Neuronal stem cell (in vitro differentiated cells): ENCODE results near the gene NACA2.
A peak's percentile ranks its signal among the peaks of the same experiment; 100 is the strongest.
"Not testable (repeated sequence)": the region's sequence is repeated elsewhere in the genome, so short reads cannot be mapped to it uniquely, and the experiment has no call there.

ENCODE experiments used
- DNase-seq: peaks from one replicate; pipeline ENCODE4 v3.0.0-alpha.2; 2013; ENCODE audit warnings: low spot score
- H2AFZ ChIP-seq: one replicate; pipeline ENCODE4 v1.6.1; 2013; ENCODE audit warnings: mild to moderate bottlenecking, low read length, inconsistent platforms
- H2AK5ac ChIP-seq: 2 replicates; pipeline ENCODE4 v1.6.1; 2013; ENCODE audit warnings: low read depth, mild to moderate bottlenecking, inconsistent platforms, low read length, moderate library complexity, mixed read lengths
- H2BK120ac ChIP-seq: 2 replicates; pipeline ENCODE4 v1.6.1; 2013; ENCODE audit warnings: low read depth, mild to moderate bottlenecking, inconsistent platforms, low read length, moderate library complexity, mixed read lengths
- H2BK12ac ChIP-seq: one replicate; pipeline ENCODE4 v1.6.1; 2013; ENCODE audit warnings: low read length, inconsistent platforms
- H2BK15ac ChIP-seq: 2 replicates; pipeline ENCODE4 v1.6.1; 2013; ENCODE audit warnings: mild to moderate bottlenecking, low read length, inconsistent platforms, mixed read lengths
- H2BK5ac ChIP-seq: one replicate; pipeline ENCODE4 v1.6.1; 2013; ENCODE audit warnings: inconsistent platforms, mild to moderate bottlenecking, low read length, moderate library complexity
- H3K14ac ChIP-seq: one replicate; pipeline ENCODE4 v1.6.1; 2013; ENCODE audit warnings: low read length, inconsistent platforms
- H3K18ac ChIP-seq: 2 replicates; pipeline ENCODE4 v1.6.1; 2013; ENCODE audit warnings: low read length, inconsistent platforms
- H3K23ac ChIP-seq: 2 replicates; pipeline ENCODE4 v1.6.1; 2013; ENCODE audit warnings: low read depth, mild to moderate bottlenecking, mixed read lengths, low read length, inconsistent platforms; ENCODE audit not compliant: poor library complexity
- H3K27ac ChIP-seq: replicated peaks from 3 replicates; pipeline ENCODE4 v1.5.1; 2013; ENCODE audit warnings: low read length, inconsistent platforms
- H3K27me3 ChIP-seq, 3 experiments: 2 replicates each; pipeline ENCODE4 v1.6.1; 2013; ENCODE audit warnings: low read length in 3 of 3, mild to moderate bottlenecking in 2 of 3, inconsistent platforms in 1 of 3, low read depth in 1 of 3, mixed read lengths in 1 of 3, moderate library complexity in 1 of 3; ENCODE audit not compliant: control insufficient read depth in 3 of 3, insufficient read depth in 3 of 3
- H3K36me3 ChIP-seq, 2 donors: replicated peaks in 1 of 2; 2 replicates each; pipeline ENCODE4 v1.6.1; 2013; ENCODE audit warnings: low read length in 2 of 2; ENCODE audit not compliant: control insufficient read depth in 2 of 2, insufficient read depth in 2 of 2
- H3K4ac ChIP-seq: 2 replicates; pipeline ENCODE4 v1.6.1; 2013; ENCODE audit warnings: inconsistent platforms, mild to moderate bottlenecking, low read length, moderate library complexity
- H3K4me1 ChIP-seq, 2 donors: 1 replicate in 1 of 2; 2 replicates in 1 of 2; pipeline ENCODE4 v1.6.1; 2013; ENCODE audit warnings: low read length in 2 of 2, low read depth in 1 of 2; ENCODE audit not compliant: control insufficient read depth in 2 of 2, insufficient read depth in 1 of 2
- H3K4me2 ChIP-seq: one replicate; pipeline ENCODE4 v1.6.1; 2013; ENCODE audit warnings: mild to moderate bottlenecking, low read length, inconsistent platforms; ENCODE audit not compliant: insufficient read depth, poor library complexity, severe bottlenecking
- H3K4me3 ChIP-seq, 2 donors: 2 replicates each; pipeline ENCODE4 v1.5.1; 2013; ENCODE audit warnings: low read length in 2 of 2, mild to moderate bottlenecking in 2 of 2, inconsistent platforms in 1 of 2, moderate library complexity in 1 of 2
- H3K79me1 ChIP-seq: one replicate; pipeline ENCODE4 v1.6.1; 2013; ENCODE audit warnings: low read depth, mild to moderate bottlenecking, inconsistent platforms, low read length, moderate library complexity
- H3K9ac ChIP-seq: one replicate; pipeline ENCODE4 v1.6.1; 2013; ENCODE audit warnings: mild to moderate bottlenecking, low read depth, low read length, inconsistent platforms; ENCODE audit not compliant: poor library complexity
- H3K9me3 ChIP-seq, 2 donors: replicated peaks in 1 of 2; 2 replicates each; pipeline versions ENCODE3 to v1.6.1; 2013; ENCODE audit warnings: low read length in 2 of 2, mild to moderate bottlenecking in 2 of 2, inconsistent platforms in 1 of 2, low read depth in 1 of 2, mixed read lengths in 1 of 2, moderate library complexity in 1 of 2; ENCODE audit not compliant: control insufficient read depth in 2 of 2, insufficient read depth in 1 of 2
- H4K8ac ChIP-seq: one replicate; pipeline ENCODE4 v1.6.1; 2013; ENCODE audit warnings: low read depth, mild to moderate bottlenecking, inconsistent platforms, low read length, moderate library complexity
- H4K91ac ChIP-seq: one replicate; pipeline ENCODE4 v1.6.1; 2013; ENCODE audit warnings: low read length, low read depth, mild to moderate bottlenecking, inconsistent platforms; ENCODE audit not compliant: poor library complexity
- WGBS, 2 donors: extraction: QIAGEN DNeasy Blood & Tissue Kit; methylation state at CpG; one replicate each; pipeline ENCODE4 v1.1.7; 2013; ENCODE audit warnings: missing lambda C conversion rate in 2 of 2, mixed read lengths in 1 of 2; ENCODE audit not compliant: insufficient read length in 2 of 2, insufficient replicate concordance in 1 of 2; ENCODE audit errors: extremely low coverage in 2 of 2; 5-methylcytosine and 5-hydroxymethylcytosine counted together

Gene NACA2

DNA sequence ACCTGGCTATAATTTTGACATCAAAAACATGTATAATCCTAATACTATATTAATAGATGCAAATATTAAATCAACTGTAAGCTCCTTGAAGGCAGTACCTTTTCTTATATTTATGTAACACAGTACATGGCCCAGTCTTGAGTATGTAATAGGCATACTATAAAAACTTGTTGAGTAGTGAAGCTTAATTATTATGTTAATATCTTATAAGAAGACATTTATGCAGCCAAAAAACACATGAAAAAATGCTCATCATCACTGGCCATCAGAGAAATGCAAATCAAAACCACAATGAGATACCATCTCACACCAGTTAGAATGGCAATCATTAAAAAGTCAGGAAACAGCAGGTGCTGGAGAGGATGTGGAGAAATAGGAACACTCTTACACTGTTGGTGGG lies 25.2 kb downstream of the NACA2 start:
- H3K18ac ChIP-seq, H3K79me1 ChIP-seq, H2BK120ac ChIP-seq, H3K4me3 ChIP-seq, H3K4me2 ChIP-seq, H4K8ac ChIP-seq, H2BK15ac ChIP-seq, DNase-seq, H2BK12ac ChIP-seq, H3K4me1 ChIP-seq, H2AFZ ChIP-seq, H3K9ac ChIP-seq, H3K27ac ChIP-seq, H2AK5ac ChIP-seq, H3K4ac ChIP-seq, H3K36me3 ChIP-seq, H2BK5ac ChIP-seq, H3K23ac ChIP-seq, H3K9me3 ChIP-seq, H3K27me3 ChIP-seq, H3K14ac ChIP-seq, H4K91ac ChIP-seq: not testable (repeated sequence)

DNA sequence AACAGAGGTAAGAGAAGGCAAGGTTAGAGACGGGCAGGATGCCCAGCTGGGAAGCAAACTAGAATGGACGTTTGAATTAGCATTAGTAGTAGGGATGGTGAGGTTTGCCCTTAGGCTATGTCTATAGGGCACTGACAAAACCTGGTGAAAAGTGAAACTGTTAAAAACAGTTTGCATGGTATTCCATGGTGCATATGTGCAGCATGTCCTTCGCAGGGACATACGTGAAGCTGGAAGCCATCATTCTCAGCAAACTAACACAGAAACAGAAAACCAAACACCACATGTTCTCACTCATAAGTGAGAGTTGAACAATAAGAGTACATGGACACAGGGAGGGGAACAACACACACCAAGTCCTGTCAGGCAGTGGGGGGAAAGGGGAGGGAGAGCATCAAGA lies 25.8 kb downstream of the NACA2 start:
- H3K27ac ChIP-seq: no peak overlapping the region
- H3K4me2 ChIP-seq: no peak overlapping the region
- no peak overlapping the region for H3K23ac ChIP-seq
- H2BK5ac ChIP-seq: no peak overlapping the region
- peak overlapping the region; percentile 68 for H2AFZ ChIP-seq
- H3K4me1 ChIP-seq: no peaks in the 10 kb centered on the region
- H3K36me3 ChIP-seq: no peaks in the 10 kb centered on the region
- H3K4me3 ChIP-seq: no peak overlapping the region
- H2BK12ac ChIP-seq: no peak overlapping the region
- H3K79me1 ChIP-seq: no peaks in the 10 kb centered on the region
- no peak overlapping the region for H3K4ac ChIP-seq
- no peak overlapping the region for H3K18ac ChIP-seq
- no peak overlapping the region for H4K91ac ChIP-seq
- H3K9ac ChIP-seq: no peak overlapping the region
- no peak overlapping the region for H2BK120ac ChIP-seq
- peaks cover 0 to 2% of the 10 kb centered on the region in 2 donors for H3K9me3 ChIP-seq
- DNase-seq: no peak
- no peak overlapping the region for H2AK5ac ChIP-seq
- H3K14ac ChIP-seq: no peak overlapping the region
- whole genome bisulfite sequencing, 2 donors: no CpG with 5 or more reads among the region's 4 CpGs
- no peak overlapping the region for H2BK15ac ChIP-seq
- H3K27me3 ChIP-seq: no peaks in the 10 kb centered on the region
- no peak overlapping the region for H4K8ac ChIP-seq

DNA sequence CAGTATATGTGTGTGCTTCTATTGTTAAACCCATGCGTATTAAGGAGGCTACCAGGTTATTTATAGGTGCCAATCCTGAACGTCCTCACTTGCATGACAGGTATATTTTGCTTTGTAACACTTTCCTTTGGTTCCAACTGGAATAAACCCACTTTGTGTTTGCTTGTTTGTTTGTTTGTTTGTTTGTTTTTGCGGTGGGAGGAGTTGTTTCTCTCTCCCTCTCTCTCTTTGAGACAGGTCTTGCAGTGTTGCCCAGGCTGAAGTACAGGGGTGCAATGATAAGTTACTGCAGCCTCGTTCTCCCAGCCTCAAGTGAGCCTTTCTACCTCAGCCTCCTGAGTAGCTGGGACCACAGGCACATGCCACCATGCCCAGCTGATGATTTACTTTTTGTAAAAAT lies 28.7 kb downstream of the NACA2 start:
- H3K9me3 ChIP-seq: peaks cover 0 to 2% of the 10 kb centered on the region in 2 donors
- no CpG with 5 or more reads among the region's 4 CpGs for WGBS, 2 donors
- no peak overlapping the region for H3K27ac ChIP-seq
- H2BK120ac ChIP-seq: no peak overlapping the region
- no peak overlapping the region for H3K4me2 ChIP-seq
- DNase-seq: no peak
- no peak overlapping the region for H2AK5ac ChIP-seq
- H3K27me3 ChIP-seq: no peaks in the 10 kb centered on the region
- H3K14ac ChIP-seq: no peak overlapping the region
- no peak overlapping the region for H3K9ac ChIP-seq
- H3K36me3 ChIP-seq: no peaks in the 10 kb centered on the region
- no peak overlapping the region for H2AFZ ChIP-seq
- no peak overlapping the region for H3K4me3 ChIP-seq
- no peaks in the 10 kb centered on the region for H3K79me1 ChIP-seq
- H3K4ac ChIP-seq: no peak overlapping the region
- no peak overlapping the region for H2BK15ac ChIP-seq
- no peak overlapping the region for H4K91ac ChIP-seq
- no peak overlapping the region for H3K18ac ChIP-seq
- no peak overlapping the region for H4K8ac ChIP-seq
- H2BK12ac ChIP-seq: no peak overlapping the region
- no peaks in the 10 kb centered on the region for H3K4me1 ChIP-seq
- H2BK5ac ChIP-seq: peak overlapping the region; percentile 53
- no peak overlapping the region for H3K23ac ChIP-seq

GRCh38 chr17:61561354-61561753 lies 29.7 kb downstream of the NACA2 start:
- no peak overlapping the region for H3K9ac ChIP-seq

More at GRCh38 chr17:61561354-61561753, 29.7 kb downstream of the NACA2 start:
- WGBS, 2 donors: no CpG with 5 or more reads among the region's 2 CpGs
- no peak overlapping the region for H2BK12ac ChIP-seq
- no peak overlapping the region for H3K23ac ChIP-seq
- H2BK120ac ChIP-seq: no peak overlapping the region
- H3K36me3 ChIP-seq: no peaks in the 10 kb centered on the region
- H3K9me3 ChIP-seq: peaks cover 0 to 2% of the 10 kb centered on the region in 2 donors
- no peak overlapping the region for H2BK15ac ChIP-seq
- peaks cover 0 to 8% (median 0%) of the 10 kb centered on the region in 3 experiments for H3K27me3 ChIP-seq
- no peak overlapping the region for H3K4me3 ChIP-seq
- DNase-seq: no peak
- H2AK5ac ChIP-seq: no peak overlapping the region
- H4K91ac ChIP-seq: no peak overlapping the region
- no peak overlapping the region for H3K18ac ChIP-seq
- H4K8ac ChIP-seq: no peak overlapping the region
- H3K4me1 ChIP-seq: no peaks in the 10 kb centered on the region
- no peak overlapping the region for H3K27ac ChIP-seq
- H3K4ac ChIP-seq: no peak overlapping the region
- no peak overlapping the region for H2AFZ ChIP-seq
- no peaks in the 10 kb centered on the region for H3K79me1 ChIP-seq
- no peak overlapping the region for H2BK5ac ChIP-seq
- no peak overlapping the region for H3K14ac ChIP-seq
- H3K4me2 ChIP-seq: no peak overlapping the region
